Measurements from ENCODE around the gene RAPGEF3.

The RAPGEF3 gene

DNA sequence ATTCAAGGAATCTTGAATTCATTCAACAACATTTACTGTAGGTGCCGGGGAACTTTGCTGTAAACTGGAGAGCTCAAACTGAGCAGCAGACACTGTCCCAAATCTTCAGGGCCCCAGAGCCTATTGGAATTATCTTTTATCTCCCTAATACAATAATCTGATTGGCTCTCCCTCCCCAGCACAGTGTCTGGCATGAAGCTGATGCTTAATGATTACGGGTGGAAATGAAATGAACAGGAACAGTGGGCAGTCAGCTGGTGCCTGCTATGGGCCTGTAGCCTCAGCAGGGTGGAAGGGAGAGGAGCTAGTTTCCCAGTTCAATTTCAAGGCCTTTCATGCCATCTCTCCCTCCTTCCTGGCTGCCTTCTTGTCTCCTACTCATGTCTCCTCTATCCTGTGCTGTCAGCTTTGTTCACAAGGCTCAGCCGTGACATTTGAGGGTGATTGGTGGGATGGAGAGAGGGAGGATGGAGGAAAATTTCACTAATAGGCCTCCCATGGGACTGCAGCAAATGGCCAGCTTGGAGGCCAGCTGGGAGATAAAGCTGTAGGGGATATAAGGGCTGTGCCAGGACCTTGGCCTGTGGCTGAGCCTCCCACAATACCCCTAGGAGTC lies 4.3 kb upstream of the RAPGEF3 start:
- no peak for DNase-seq (ENCODE audit: low read depth)

DNA sequence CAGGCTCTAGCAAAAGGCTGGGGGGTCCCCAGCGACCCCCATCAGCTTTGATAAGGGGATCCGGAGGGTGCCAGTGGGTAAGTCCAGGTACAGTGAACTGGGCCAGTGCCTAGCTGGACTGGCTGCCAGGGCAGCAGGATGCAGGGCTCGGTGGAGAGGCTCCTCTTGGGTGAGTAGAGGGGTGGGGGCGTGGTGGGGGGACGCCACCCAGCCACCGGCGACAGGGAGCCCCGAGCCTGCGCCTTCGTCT lies 171 bp downstream of the RAPGEF3 start:
- H3K4me3 ChIP-seq (ENCODE audit: low read length) = peak overlapping the region; percentile 55
- TF ChIP-seq, protein P1, sequence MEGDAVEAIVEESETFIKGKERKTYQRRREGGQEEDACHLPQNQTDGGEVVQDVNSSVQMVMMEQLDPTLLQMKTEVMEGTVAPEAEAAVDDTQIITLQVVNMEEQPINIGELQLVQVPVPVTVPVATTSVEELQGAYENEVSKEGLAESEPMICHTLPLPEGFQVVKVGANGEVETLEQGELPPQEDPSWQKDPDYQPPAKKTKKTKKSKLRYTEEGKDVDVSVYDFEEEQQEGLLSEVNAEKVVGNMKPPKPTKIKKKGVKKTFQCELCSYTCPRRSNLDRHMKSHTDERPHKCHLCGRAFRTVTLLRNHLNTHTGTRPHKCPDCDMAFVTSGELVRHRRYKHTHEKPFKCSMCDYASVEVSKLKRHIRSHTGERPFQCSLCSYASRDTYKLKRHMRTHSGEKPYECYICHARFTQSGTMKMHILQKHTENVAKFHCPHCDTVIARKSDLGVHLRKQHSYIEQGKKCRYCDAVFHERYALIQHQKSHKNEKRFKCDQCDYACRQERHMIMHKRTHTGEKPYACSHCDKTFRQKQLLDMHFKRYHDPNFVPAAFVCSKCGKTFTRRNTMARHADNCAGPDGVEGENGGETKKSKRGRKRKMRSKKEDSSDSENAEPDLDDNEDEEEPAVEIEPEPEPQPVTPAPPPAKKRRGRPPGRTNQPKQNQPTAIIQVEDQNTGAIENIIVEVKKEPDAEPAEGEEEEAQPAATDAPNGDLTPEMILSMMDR (conservative IDR thresholded peaks at IDR 0.05; ENCODE audit: low read depth, low read length) = no peak
- no peak for DNase-seq (ENCODE audit: low read depth)

More for the DNA sequence above, 4.3 kb upstream of the RAPGEF3 start:
- no peak overlapping the region for H3K4me3 ChIP-seq (ENCODE audit: low read length)
- TF ChIP-seq, protein P1 (conservative IDR thresholded peaks at IDR 0.05; ENCODE audit: low read depth, low read length) = no peak

DNA sequence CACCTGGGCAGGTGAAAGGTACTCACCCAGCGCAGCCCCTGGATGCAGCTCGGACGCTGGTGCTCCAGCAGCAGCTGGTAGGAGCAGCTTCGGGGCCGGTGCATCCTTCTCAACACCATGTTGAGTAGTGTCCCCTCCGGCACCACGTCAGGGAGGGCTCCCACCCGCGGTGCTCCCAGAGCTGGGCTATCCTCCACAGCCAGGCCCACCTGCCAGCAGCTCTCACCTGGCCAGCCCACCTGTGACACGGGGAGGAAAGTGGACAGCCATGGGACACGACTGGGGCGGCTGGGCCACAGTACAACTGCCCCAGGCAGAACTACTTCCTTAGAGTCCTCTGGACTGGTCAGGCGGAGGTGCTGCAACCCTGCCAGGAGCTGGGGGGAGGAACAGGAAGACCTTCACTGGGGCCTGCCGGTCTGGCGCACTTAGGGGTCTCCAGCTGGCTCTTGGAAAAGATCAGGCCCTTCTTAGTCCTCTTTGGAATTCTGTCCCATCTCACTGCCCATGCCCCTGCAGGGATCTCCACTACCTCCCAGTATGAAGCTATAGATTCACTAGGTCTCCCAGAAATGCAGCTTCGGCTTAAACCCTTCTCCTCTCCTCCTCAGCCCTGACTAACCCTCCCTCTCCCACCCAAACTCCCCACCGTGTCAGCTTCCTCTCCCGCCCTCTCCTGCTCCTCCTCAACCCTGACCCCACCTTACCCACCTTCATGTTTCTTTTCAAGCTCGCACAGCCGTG lies 668 bp downstream of the RAPGEF3 start:
- peak overlapping the region; percentile 55 for H3K4me3 ChIP-seq (ENCODE audit: low read length)
- no peak for DNase-seq (ENCODE audit: low read depth)
- TF ChIP-seq, protein P1 (conservative IDR thresholded peaks at IDR 0.05; ENCODE audit: low read depth, low read length) = no peak

DNA sequence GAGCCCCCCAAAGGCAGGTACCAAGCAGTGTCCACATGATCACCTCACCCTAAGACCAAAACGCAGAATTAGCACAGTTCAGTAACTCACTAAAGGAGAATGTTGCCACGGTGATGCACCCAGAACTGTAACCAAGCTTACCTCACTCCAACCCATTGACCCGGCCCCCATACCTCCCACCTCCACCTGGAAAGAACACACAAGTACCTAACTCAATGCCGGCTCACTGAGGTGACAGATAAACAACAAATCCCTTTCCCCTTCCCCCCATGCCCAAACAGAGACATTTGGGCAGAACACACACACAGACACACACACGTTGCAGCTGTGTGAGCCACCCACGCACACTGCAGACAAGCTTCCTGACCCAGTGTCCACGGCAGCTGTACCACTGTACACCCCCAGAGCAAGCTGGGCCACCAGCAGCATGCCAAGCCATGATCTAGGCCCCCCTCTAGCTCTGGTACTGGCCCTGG lies 1.3 kb downstream of the RAPGEF3 start:
- no peak overlapping the region for H3K4me3 ChIP-seq (ENCODE audit: low read length)
- no peak for DNase-seq (ENCODE audit: low read depth)
- TF ChIP-seq, protein P1 (conservative IDR thresholded peaks at IDR 0.05; ENCODE audit: low read depth, low read length) = no peak

DNA sequence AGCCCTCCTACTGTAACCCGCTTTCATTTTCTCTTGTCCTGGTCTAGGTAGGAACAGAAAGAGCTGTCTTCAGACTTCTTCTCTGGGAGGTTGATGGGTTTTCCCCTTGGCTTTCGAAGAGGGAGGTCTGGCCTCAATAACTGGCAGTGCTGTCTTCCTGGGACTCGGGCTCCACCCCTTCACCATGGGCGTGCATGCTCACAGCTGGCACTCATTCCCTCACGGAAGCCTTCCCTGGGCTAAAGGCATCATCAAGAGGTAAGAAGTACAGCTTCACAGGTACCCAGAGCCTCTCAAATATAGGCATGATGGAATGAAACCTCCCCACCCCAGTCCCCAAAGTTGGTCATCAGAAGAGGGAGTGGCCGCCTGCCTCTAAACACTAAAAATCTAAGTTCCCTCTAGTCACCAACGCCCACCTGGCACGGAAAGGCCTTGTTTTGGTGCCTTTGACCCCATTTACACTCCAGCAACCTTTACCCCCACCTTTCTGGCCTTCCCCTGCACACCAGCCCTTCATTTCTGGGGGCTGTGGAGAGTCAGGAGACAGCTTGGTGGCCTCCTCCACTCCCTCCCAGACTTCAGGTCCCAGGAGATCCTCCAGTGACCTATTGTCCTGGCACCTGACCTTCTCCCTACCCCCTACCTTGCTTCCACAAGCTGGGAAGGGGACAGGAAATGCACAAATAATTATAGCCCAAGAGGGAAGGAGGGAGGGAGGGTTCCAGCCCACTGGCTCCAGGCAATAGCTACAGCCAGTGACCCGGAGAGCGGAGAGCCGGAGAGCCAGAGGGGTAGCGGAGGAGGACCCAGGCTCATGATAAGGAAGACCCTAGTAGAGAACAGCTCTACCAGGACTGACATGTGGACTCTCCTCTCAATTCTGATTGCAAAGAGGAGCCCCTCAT lies 2.8 kb downstream of the RAPGEF3 start:
- no peak for DNase-seq (ENCODE audit: low read depth)
- no peak overlapping the region for H3K4me3 ChIP-seq (ENCODE audit: low read length)
- TF ChIP-seq, protein P1 (conservative IDR thresholded peaks at IDR 0.05; ENCODE audit: low read depth, low read length) = no peak

DNA sequence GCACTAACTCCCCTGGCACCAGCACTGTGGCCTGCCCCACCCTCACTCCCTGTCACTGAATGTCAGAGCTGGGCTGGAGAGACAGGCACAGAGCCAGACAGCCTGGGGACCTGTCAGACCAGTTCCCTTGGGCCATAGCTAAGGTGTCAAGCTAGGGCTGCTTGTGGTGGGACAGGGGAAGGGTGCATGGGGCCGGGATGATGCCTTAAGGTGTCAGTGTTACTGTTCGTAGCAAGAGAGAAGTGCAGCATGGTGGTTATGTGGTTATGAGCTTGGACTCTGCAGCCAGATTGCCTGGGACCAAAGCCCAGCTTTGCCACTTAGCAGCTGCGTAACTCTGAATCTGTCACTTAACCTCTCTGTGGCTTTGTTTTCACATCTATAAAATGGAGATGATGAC lies 3.8 kb downstream of the RAPGEF3 start:
- no peak overlapping the region for H3K4me3 ChIP-seq (ENCODE audit: low read length)
- TF ChIP-seq, protein P1 (conservative IDR thresholded peaks at IDR 0.05; ENCODE audit: low read depth, low read length) = no peak
- no peak for DNase-seq (ENCODE audit: low read depth)

All from retinal pigment epithelial cell (primary cell).